DND-41 (cell line): Measurements from ENCODE around the gene FOXK1.

Experiments used
- CTCF ChIP-seq: IDR thresholded peaks from 2 replicates; pipeline ENCODE4 v1.5.1; 2012; ENCODE audit warnings: borderline replicate concordance, low read length, moderate library complexity, mild to moderate bottlenecking; ENCODE audit not compliant: poor library complexity, severe bottlenecking; ENCODE audit errors: extremely low read depth
- EZH2 ChIP-seq: IDR thresholded peaks from 3 replicates; pipeline ENCODE4 v1.6.1; 2012; ENCODE audit warnings: borderline replicate concordance, low read depth, mild to moderate bottlenecking, moderate library complexity, low read length, inconsistent platforms; ENCODE audit not compliant: severe bottlenecking

- TF ChIP-seq EZH2 (no peak), CTCF (no peak)
These were observed 92.7 kb downstream of the FOXK1 start for GRCh38 chr7:4774658-4775249.
